HL-60/S4 treated with phorbol 12-myristate 13-acetate at 8.2 ng/mL for 4 days and 3 days (cell line): Measurements from ENCODE around the gene CPNE4.

ENCODE experiments used
- in situ Hi-C: fragments of 300-500 bp; cut with MboI; formaldehyde crosslinking; loops from 2 replicates; pipeline ENCODE4 v1.15.0; 2022; ENCODE audit warnings: low sequenced_read_pairs

The CPNE4 gene

GRCh38 chr3:132020058-132020457, 14.8 kb downstream of the CPNE4 start:
- in situ Hi-C loops: no loop called here

- in situ Hi-C loops: no loop called here
Measured at GRCh38 chr3:132017137-132017536, 17.7 kb downstream of the CPNE4 start.

GRCh38 chr3:132016061-132017041, 18.5 kb downstream of the CPNE4 start:
- in situ Hi-C loops: no loop called here

DNA sequence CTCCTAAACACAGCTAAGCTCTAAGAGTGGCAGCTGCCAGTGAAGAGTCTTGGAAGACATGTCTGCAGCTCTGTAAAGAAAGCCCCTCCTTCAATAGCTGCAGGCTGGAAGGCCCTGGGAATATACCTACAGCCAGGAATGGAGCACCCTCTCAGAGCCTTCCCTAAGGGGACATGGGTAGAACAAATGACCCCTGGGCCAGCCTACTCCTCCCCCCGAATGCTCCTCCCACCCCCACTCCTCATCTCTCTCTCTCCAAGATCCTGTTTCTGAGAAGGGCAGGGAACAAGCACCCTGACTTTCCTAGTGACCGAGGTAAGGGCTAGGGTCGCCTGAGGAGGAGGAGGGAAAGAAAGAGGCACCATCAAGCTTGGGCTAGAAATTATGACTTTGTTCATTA, 20.7 kb downstream of the CPNE4 start:
- in situ Hi-C loops: no loop called here

GRCh38 chr3:132009241-132009640, 25.6 kb downstream of the CPNE4 start:
- in situ Hi-C loops: no loop called here

- in situ Hi-C loops: no loop called here
Measured at GRCh38 chr3:132008837-132009236, 26.0 kb downstream of the CPNE4 start.

- in situ Hi-C loops: no loop called here
Measured at GRCh38 chr3:132007617-132008016, 27.2 kb downstream of the CPNE4 start.

DNA sequence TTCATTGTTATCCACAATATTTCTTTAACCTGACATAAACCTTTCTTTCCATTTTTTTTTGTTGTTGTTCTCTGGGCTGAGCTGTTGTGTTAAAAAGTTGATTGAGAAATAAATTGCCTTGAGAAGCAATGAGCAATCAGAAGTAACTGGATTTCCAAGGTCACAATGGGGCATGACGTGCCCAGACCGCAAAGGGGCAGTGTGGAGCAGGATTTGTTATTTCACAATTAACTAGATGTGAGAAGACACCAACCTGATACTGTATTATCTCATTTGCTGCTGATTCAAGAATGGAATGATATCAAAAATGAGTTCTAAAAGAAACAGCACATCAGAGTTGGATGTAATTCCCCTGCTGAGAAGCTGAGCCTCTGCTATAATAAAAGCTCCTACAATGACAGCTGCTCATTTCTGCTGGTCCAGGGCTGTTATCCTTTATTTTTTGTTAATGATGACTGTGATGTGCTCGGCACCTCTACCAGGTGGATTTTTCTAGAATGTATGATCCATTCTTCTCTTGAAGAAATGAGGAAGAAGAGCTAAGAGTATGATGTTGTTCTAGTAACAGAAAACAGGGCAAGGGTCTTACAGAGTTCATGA, 28.1 kb downstream of the CPNE4 start:
- in situ Hi-C loops: no loop called here

DNA sequence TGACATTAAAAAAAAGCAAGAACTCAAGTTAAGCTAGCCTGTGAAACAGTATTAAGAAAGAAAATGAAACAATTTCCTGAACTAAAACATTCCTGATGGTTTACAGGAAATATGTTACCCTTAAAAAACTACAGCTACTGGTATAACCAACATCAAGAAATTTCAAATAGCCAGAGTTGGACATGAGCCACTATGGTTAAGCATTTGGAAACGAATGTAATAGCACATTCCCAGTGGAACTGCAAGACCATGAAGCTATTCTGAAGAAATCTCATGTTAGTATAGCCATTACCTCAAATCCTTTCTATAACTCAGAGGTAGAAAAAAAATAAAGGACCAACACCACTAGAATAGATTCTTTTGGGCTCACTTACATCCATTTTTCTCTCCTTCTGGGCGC, 30.2 kb downstream of the CPNE4 start:
- in situ Hi-C loops: no loop called here

DNA sequence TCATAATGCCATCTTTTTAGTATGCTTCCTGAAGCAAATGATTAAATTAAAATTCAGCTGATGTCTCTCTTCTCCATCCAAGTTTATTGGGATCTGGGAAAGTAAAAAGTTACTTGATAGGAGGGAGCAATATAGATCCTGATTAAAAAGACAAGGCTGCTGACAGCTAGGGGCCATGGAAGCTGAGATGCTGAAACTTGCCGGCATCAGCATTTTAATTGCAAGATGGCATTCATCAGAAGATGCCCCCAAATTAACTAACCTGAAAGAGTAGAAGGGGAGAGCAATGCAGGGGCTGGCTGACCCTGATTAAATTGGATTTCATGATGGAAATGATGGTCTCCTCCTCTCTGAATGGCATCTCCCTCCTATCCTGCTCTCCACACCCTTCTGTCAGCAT, 31.1 kb downstream of the CPNE4 start:
- in situ Hi-C loops: no loop called here

GRCh38 chr3:132001999-132002398, 32.8 kb downstream of the CPNE4 start:
- in situ Hi-C loops: no loop called here

DNA sequence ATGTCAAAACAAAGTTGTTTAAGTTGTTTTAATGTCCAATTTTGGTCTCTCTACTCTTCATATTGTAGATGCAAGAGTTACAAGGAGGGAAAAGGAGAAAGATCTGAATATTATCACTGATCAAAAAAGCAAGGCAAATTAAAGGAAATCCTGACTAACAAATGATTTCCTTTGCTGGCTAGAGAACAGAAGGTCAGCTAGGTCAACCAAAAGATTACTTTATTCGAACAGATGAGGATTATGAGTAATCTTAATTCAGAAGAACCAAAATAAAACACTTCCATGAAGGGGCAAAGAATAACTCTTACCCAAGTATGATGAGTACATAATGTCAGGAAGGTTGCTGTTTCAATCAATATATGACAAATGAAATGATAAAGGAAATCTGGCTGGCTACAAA, 33.8 kb downstream of the CPNE4 start:
- in situ Hi-C loops: no loop called here

DNA sequence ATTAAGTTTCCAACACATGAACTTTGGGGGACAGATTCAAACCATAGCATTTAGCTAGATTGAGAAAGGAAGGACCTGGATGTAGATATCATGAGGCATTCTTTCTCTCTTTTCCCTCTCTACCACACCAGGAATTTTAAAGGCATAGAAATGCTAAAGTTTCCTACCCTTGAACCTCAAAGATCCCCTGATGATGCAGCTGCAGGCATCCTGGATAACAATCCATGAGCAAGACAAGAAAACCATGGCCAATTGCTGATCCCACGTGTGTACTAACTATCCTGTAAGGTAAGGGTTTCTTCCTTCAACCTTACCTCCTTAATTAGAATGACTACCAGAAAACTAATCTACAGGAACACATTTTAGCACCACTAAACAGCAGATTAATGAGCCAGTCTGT, 36.8 kb downstream of the CPNE4 start:
- in situ Hi-C loops: no loop called here

- in situ Hi-C loops: no loop called here
Measured at GRCh38 chr3:131995891-131996290, 38.9 kb downstream of the CPNE4 start.

DNA sequence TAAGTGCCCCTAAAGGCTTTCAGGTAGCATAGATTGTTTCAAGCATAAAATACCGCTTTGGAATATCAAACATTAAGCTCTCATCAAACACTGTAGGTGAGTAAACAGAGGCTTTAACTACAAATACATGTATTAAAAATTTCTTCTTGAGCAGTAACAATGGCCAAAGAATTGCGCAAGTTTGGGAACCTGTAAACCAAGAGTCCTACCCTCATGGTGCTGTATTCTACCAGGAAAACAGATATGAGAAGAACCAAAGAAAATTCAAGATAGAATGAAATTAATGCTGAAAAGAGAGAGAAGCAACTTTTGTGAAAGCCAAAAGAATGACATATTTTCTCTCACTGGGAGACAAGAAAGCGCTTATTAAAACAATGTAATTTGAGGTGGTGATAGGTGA, 45.5 kb downstream of the CPNE4 start:
- in situ Hi-C loops: no loop called here

GRCh38 chr3:131988209-131988608, 46.6 kb downstream of the CPNE4 start:
- in situ Hi-C loops: no loop called here

GRCh38 chr3:131983689-131984088, 51.1 kb downstream of the CPNE4 start:
- in situ Hi-C loops: no loop called here

GRCh38 chr3:131981323-131981722, 53.5 kb downstream of the CPNE4 start:
- in situ Hi-C loops: no loop called here

GRCh38 chr3:131976448-131976847, 58.4 kb downstream of the CPNE4 start:
- in situ Hi-C loops: no loop called here

DNA sequence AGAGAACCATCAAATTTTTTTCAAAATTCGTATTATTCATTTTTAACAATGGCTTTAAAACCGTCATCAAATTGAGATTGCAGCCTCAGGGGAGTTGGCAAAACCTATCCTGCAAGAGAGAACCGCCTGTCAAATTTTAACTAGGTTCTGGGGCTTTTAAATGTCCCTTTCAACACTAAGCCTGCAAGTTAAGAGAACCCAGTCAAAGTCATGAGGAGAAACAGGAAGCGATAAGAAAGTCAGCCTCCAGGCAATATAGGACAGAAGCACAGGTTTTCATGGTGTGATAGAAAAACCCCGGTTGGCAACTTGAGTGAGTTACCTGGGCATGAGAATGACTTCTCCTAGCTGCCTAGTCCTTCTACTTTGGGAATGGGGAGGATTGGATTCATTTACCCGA, 59.8 kb downstream of the CPNE4 start:
- in situ Hi-C loops: no loop called here

- in situ Hi-C loops: no loop called here
Measured at GRCh38 chr3:131973731-131974130, 61.1 kb downstream of the CPNE4 start.

DNA sequence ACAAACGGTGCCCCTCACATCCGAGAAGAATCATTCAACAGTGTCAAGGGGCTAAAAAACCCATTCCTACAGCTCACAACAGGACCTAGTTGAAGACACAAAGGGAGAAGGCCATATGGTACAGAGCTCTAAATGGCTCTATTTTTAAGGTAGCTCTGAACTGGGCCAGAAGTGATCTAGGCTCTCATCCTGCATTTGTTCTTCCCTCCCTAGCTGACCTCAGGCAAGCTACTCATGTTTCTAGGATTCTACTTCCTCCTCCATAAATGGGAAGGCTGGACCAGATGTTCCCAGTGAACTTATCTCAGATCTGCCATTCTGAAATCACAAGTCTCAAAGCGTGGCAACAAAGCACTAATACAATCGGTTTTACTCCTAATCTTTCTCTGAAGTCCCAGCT, 62.3 kb downstream of the CPNE4 start:
- in situ Hi-C loops: no loop called here
